Inferior parietal cortex (tissue), 1 donor: ENCODE data around the gene TENT4A.

Experiments
- DNase-seq: peaks from one replicate; pipeline ENCODE4 v3.0.0-alpha.2; 2016; ENCODE audit errors: extremely low spot score

Gene TENT4A

GRCh38 chr5:6803981-6804550 is 90.8 kb downstream of the TENT4A start:
- DNase-seq, result no peak

GRCh38 chr5:6804766-6805501 is 91.7 kb downstream of the TENT4A start:
- DNase-seq, result no peak

- DNase-seq, result no peak
These were observed 92.6 kb downstream of the TENT4A start for GRCh38 chr5:6805841-6806240.
